ENCODE results near the gene ESRRG. TPM values are rescaled to one million over a fixed set of nuclear protein-coding genes. Genes with fewer than 3 reads are reported as not detected.
"Not testable (repeated sequence)": the region's sequence is repeated elsewhere in the genome, so short reads cannot be mapped to it uniquely, and the experiment has no call there.

The ESRRG gene
- total RNA-seq, 1 experiment from 2014 or later: 0.44 TPM

- no peak overlapping the region for H4K5ac ChIP-seq (ENCODE audit: insufficient read length, low read depth, low read length)
- H3K9me3 ChIP-seq (ENCODE audit: control insufficient read depth, low read depth, low read length): no peaks in the 10 kb centered on the region
- DNase-seq: no peak
- no peaks in the 10 kb centered on the region for H3K79me1 ChIP-seq (ENCODE audit: insufficient read depth, low read depth, low read length, poor library complexity, severe bottlenecking)
- TF ChIP-seq CTCF (conservative IDR thresholded peaks at IDR 0.05): no peak
- no peak overlapping the region for H2BK12ac ChIP-seq (ENCODE audit: insufficient read length, low read depth, low read length)
- H3K4ac ChIP-seq (ENCODE audit: low read depth, low read length): no peak overlapping the region
- no peak overlapping the region for H2BK20ac ChIP-seq (ENCODE audit: low read depth, low read length, poor library complexity, severe bottlenecking)
- no peak overlapping the region for H3K27ac ChIP-seq (ENCODE audit: insufficient read length, low read depth, low read length)
- no peak overlapping the region; a peak in 1 of 5 replicates for H3K4me3 Mint-ChIP-seq
- no peak overlapping the region for H4K91ac ChIP-seq (ENCODE audit: insufficient read length, low read depth, low read length)
- no peaks in the 10 kb centered on the region for H4K20me1 ChIP-seq (ENCODE audit: control insufficient read depth, insufficient read depth, insufficient read length)
- H2AFZ ChIP-seq (ENCODE audit: low read length): no peak overlapping the region
- no peak overlapping the region for H2BK15ac ChIP-seq (ENCODE audit: low read depth, low read length)
- no peak overlapping the region for H2BK120ac ChIP-seq (ENCODE audit: low read depth, low read length, poor library complexity, severe bottlenecking)
- H3K4me1 Mint-ChIP-seq: peaks cover 22 to 28% of the 10 kb centered on the region in 2 experiments
- peaks cover 2% of the 10 kb centered on the region; the same call in 1 of the 2 replicates for H3K4me1 ChIP-seq (ENCODE audit: insufficient read depth, low read length)
- H3K27me3 ChIP-seq (ENCODE audit: insufficient read depth, low read length): no peaks in the 10 kb centered on the region
- no CpG with 5 or more reads among the region's 4 CpGs for WGBS (ENCODE audit: extremely low coverage, insufficient read length, low lambda C conversion rate)
- no peak overlapping the region for H2BK5ac ChIP-seq (ENCODE audit: insufficient read length, low read length)
- no peak overlapping the region for H3K56ac ChIP-seq (ENCODE audit: insufficient read length, low read depth, low read length)
- no peak overlapping the region for H4K8ac ChIP-seq (replicated peaks; ENCODE audit: insufficient read length, low read depth, low read length)
- no peak overlapping the region for H3K4me2 ChIP-seq (ENCODE audit: insufficient read depth, insufficient read length, low read length)
- H3K23me2 ChIP-seq (ENCODE audit: insufficient read length, low read depth, low read length, poor library complexity, severe bottlenecking): no peaks in the 10 kb centered on the region
- H3K36me3 Mint-ChIP-seq (ENCODE audit: insufficient read depth in 1 of 3, low read depth in 3 of 3): no peaks in the 10 kb centered on the region
- no peak overlapping the region for H2AK5ac ChIP-seq (ENCODE audit: insufficient read length, low read length)
- H3K79me2 ChIP-seq (ENCODE audit: insufficient read depth, low read length): no peaks in the 10 kb centered on the region
- peak overlapping the region in 1 of 3 experiments; percentile 48; a peak in 2 of 7 replicates for H3K27ac Mint-ChIP-seq
- H3K23ac ChIP-seq (ENCODE audit: insufficient read length, low read depth, low read length): no peak overlapping the region
- no peak overlapping the region for H3K14ac ChIP-seq (ENCODE audit: insufficient read depth, low read length)
- no peak overlapping the region for H3T11ph ChIP-seq (ENCODE audit: low read length)
- no peak overlapping the region for H3K9ac ChIP-seq (ENCODE audit: extremely low read depth, insufficient read length, low read length)
- H3K9me3 Mint-ChIP-seq: no peaks in the 10 kb centered on the region
- H3K18ac ChIP-seq (ENCODE audit: insufficient read length, low read depth, low read length): no peak overlapping the region
- H3K27me3 Mint-ChIP-seq (ENCODE audit: low read depth): no peaks in the 10 kb centered on the region
These were observed 17.6 kb downstream of the ESRRG start for GRCh38 chr1:216705676-216706075.

- H2BK120ac ChIP-seq (ENCODE audit: low read depth, low read length, poor library complexity, severe bottlenecking): not testable (repeated sequence)
These were observed 19.2 kb downstream of the ESRRG start for GRCh38 chr1:216704065-216704464.

More at GRCh38 chr1:216704065-216704464, 19.2 kb downstream of the ESRRG start:
- H3K27me3 ChIP-seq (ENCODE audit: insufficient read depth, low read length); H3K4me2 ChIP-seq (ENCODE audit: insufficient read depth, insufficient read length, low read length); H4K5ac ChIP-seq (ENCODE audit: insufficient read length, low read depth, low read length); H3K9me3 Mint-ChIP-seq; H3K4ac ChIP-seq (ENCODE audit: low read depth, low read length); H4K8ac ChIP-seq (replicated peaks; ENCODE audit: insufficient read length, low read depth, low read length); H2AK5ac ChIP-seq (ENCODE audit: insufficient read length, low read length); H3K79me1 ChIP-seq (ENCODE audit: insufficient read depth, low read depth, low read length, poor library complexity, severe bottlenecking); H3T11ph ChIP-seq (ENCODE audit: low read length); H4K91ac ChIP-seq (ENCODE audit: insufficient read length, low read depth, low read length); H3K23ac ChIP-seq (ENCODE audit: insufficient read length, low read depth, low read length); H3K9ac ChIP-seq (ENCODE audit: extremely low read depth, insufficient read length, low read length); H3K18ac ChIP-seq (ENCODE audit: insufficient read length, low read depth, low read length); DNase-seq; H2BK20ac ChIP-seq (ENCODE audit: low read depth, low read length, poor library complexity, severe bottlenecking); H4K20me1 ChIP-seq (ENCODE audit: control insufficient read depth, insufficient read depth, insufficient read length); H3K4me1 ChIP-seq (ENCODE audit: insufficient read depth, low read length); H3K27ac Mint-ChIP-seq; H3K14ac ChIP-seq (ENCODE audit: insufficient read depth, low read length); H3K27me3 Mint-ChIP-seq (ENCODE audit: low read depth); H3K4me3 Mint-ChIP-seq; H3K27ac ChIP-seq (ENCODE audit: insufficient read length, low read depth, low read length); H2AFZ ChIP-seq (ENCODE audit: low read length); H3K36me3 Mint-ChIP-seq (ENCODE audit: insufficient read depth in 1 of 3, low read depth in 3 of 3); H2BK15ac ChIP-seq (ENCODE audit: low read depth, low read length); H3K56ac ChIP-seq (ENCODE audit: insufficient read length, low read depth, low read length); H3K9me3 ChIP-seq (ENCODE audit: control insufficient read depth, low read depth, low read length); H3K23me2 ChIP-seq (ENCODE audit: insufficient read length, low read depth, low read length, poor library complexity, severe bottlenecking); H2BK12ac ChIP-seq (ENCODE audit: insufficient read length, low read depth, low read length); H2BK5ac ChIP-seq (ENCODE audit: insufficient read length, low read length); H3K79me2 ChIP-seq (ENCODE audit: insufficient read depth, low read length): not testable (repeated sequence)
- WGBS (ENCODE audit: extremely low coverage, insufficient read length, low lambda C conversion rate): no CpG with 5 or more reads among the region's 9 CpGs
- H3K4me1 Mint-ChIP-seq: peaks cover 16 to 26% of the 10 kb centered on the region in 2 experiments

All from H9 (cell line).